PC-9 (cell line): ENCODE data around the gene BAIAP3. TPM values are rescaled to one million over a fixed set of nuclear protein-coding genes. Genes with fewer than 3 reads are reported as not detected.

Experiments used
- BruUV-seq: library from RNA; stranded (reverse); fragments of 400-500 nt; replicated peaks from 2 replicates; lab custom pipeline; 2021; lab: Mats Ljungman, UMichigan
- CTCF ChIA-PET: fragments of 300-600 bp; sonication (Branson Sonifier 250); formaldehyde crosslinking; loops from one replicate; lab custom pipeline; 2022; ENCODE audit warnings: antibody characterized with exemption; lab: Charles Lee
- POLR2A ChIA-PET: fragments of 300-600 bp; sonication (Branson Sonifier 250); formaldehyde crosslinking; loops from one replicate; lab custom pipeline; 2022; ENCODE audit warnings: antibody characterized with exemption; ENCODE audit not compliant: unreplicated experiment; lab: Charles Lee
- DNase-seq, 2 experiments: peaks; one replicate each; pipeline versions ENCODE4 v3.0.0 to v3.0.0-alpha.2; 2015 to 2022; ENCODE audit warnings: mixed read lengths in 1 of 2
- H2AFZ ChIP-seq: fragments of 200-600 bp; sonication (generic); 2 replicates; pipeline ENCODE4 v1.8.1; 2017; ENCODE audit warnings: antibody characterized with exemption
- H3F3A ChIP-seq: fragments of 200-600 bp; sonication (generic); 2 replicates; pipeline ENCODE4 v1.8.1; 2017; ENCODE audit warnings: antibody characterized with exemption, mild to moderate bottlenecking, low read depth; ENCODE audit not compliant: insufficient read depth
- H3K27ac ChIP-seq: fragments of 200-600 bp; sonication (generic); 2 replicates; pipeline ENCODE4 v1.6.1; 2016; ENCODE audit warnings: mixed run types
- H3K27me3 ChIP-seq: fragments of 200-600 bp; sonication (generic); 2 replicates; pipeline ENCODE4 v1.6.1; 2016; ENCODE audit warnings: low read depth, mixed run types; ENCODE audit not compliant: insufficient read depth
- H3K36me3 ChIP-seq: fragments of 200-600 bp; sonication (generic); 2 replicates; pipeline ENCODE4 v1.6.1; 2016; ENCODE audit warnings: low read depth, mixed run types
- H3K4me1 ChIP-seq: fragments of 200-600 bp; sonication (generic); replicated peaks from 2 replicates; pipeline ENCODE4 v1.6.1; 2016; ENCODE audit warnings: mixed run types; ENCODE audit not compliant: insufficient read depth
- H3K4me2 ChIP-seq: fragments of 200-600 bp; sonication (generic); 2 replicates; pipeline ENCODE4 v1.6.1; 2017; ENCODE audit warnings: mixed run types
- H3K4me3 ChIP-seq: fragments of 200-600 bp; sonication (generic); 2 replicates; pipeline ENCODE4 v1.6.1; 2016; ENCODE audit warnings: mixed run types
- H3K79me2 ChIP-seq: fragments of 200-600 bp; sonication (generic); 2 replicates; pipeline ENCODE4 v1.6.1; 2017; ENCODE audit warnings: low read depth, mixed run types
- H3K9me2 ChIP-seq: fragments of 200-600 bp; sonication (generic); 2 replicates; pipeline ENCODE4 v1.8.1; 2017; ENCODE audit warnings: mild to moderate bottlenecking; ENCODE audit not compliant: insufficient read depth
- H3K9me3 ChIP-seq: fragments of 200-600 bp; sonication (generic); 2 replicates; pipeline ENCODE4 v1.8.1; 2016; ENCODE audit warnings: low read depth; ENCODE audit not compliant: insufficient read depth
- H4K20me1 ChIP-seq: fragments of 200-600 bp; sonication (generic); 2 replicates; pipeline ENCODE4 v1.8.1; 2017; ENCODE audit not compliant: insufficient read depth
- CTCF ChIP-seq: fragments of 200-600 bp; sonication (generic); conservative IDR thresholded peaks from 2 replicates; pipeline ENCODE4 v1.6.1; 2017; ENCODE audit warnings: mixed run types, antibody characterized with exemption, mild to moderate bottlenecking, moderate library complexity
- EZH2 ChIP-seq: fragments of 200-600 bp; sonication (generic); IDR thresholded peaks from 2 replicates; pipeline ENCODE4 v1.8.0; 2017; ENCODE audit warnings: antibody characterized with exemption, low read depth
- intact Hi-C: fragments of 100-400 bp; cut with micrococcal nuclease; formaldehyde crosslinking; loops from one replicate; pipeline ENCODE4 v1.10.0; 2022; ENCODE audit not compliant: unreplicated experiment
- total RNA-seq: library from RNA; stranded (reverse); gene quantifications from 2 replicates; pipeline ENCODE4 v1.2.3, GENCODE V29; 2021

The BAIAP3 gene
- total RNA-seq, 1 experiment from 2014 or later = 35.0 TPM

GRCh38 chr16:1351215-1351581, 17.8 kb downstream of the BAIAP3 start:
- peak overlapping the region; percentile 96 for H3K4me3 ChIP-seq
- TF ChIP-seq EZH2 = no peak
- TF ChIP-seq CTCF = no peak
- H3K9me2 ChIP-seq = no peaks in the 10 kb centered on the region
- BruUV-seq = no TSS peak
- peak overlapping the region; percentile 71; the same call in 1 of the 2 replicates for H2AFZ ChIP-seq
- H3K4me1 ChIP-seq = peaks cover 17% of the 10 kb centered on the region
- ChIA-PET POLR2A (no interaction called here), CTCF (no interaction called here)
- H3K36me3 ChIP-seq = no peaks in the 10 kb centered on the region
- no peak for DNase-seq
- intact Hi-C loops = no loop called here
- peak overlapping the region; percentile 95 for H3K4me2 ChIP-seq
- no peaks in the 10 kb centered on the region for H3K27me3 ChIP-seq
- peaks cover 8% of the 10 kb centered on the region; the same call in 1 of the 2 replicates for H3F3A ChIP-seq
- H3K27ac ChIP-seq = no peak overlapping the region
- peaks cover 9% of the 10 kb centered on the region; the same call in 1 of the 2 replicates for H4K20me1 ChIP-seq
- H3K9me3 ChIP-seq = no peaks in the 10 kb centered on the region
- H3K79me2 ChIP-seq = peaks cover 56% of the 10 kb centered on the region

DNA sequence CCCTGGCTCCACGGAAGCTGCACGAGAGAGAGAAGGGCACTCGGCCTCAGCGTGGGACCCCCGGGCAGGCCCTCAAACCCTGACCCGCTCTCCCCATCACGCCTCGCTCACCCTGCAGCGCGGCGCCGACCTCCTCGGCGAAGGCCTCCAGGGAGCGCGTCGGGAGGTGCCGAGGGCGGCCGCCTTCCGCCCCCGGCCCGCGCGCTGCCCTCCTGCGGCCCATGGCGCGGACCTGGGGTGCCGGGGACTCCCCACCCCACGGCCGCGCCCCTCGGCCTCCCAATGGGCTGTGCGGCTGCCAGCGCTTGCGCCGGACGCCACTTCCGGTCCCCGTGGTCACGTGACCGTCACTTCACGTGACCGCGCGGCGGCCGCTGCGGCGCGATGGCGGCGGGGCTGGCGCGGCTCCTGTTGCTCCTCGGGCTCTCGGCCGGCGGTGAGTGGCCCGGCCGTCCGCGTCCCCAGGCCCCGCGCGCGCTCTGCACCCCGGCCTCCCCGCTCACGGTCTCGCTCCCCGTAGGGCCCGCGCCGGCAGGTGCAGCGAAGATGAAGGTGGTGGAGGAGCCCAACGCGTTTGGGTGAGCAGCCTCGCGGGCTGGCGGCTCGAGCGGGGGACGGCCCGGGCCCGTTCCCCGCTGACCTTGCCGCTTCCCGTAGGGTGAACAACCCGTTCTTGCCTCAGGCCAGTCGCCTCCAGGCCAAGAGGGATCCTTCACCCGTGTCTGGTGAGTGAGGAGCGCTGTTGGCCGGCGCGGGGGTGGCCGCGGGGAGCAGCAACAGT, 18.3 kb downstream of the BAIAP3 start, which contains the start of the genes GNPTG and TSR3:
Gene GNPTG, plus strand, starts transcription at position 350 of the 781 bp plus-strand sequence. Its CDS starts 35 bp downstream, at position 385.
Gene TSR3, minus strand, starts transcription at position 297 of the 781 bp plus-strand sequence. Its CDS starts 74 bp downstream, at position 223.
- H3K4me2 ChIP-seq = peak within 1 kb of the TSS; percentile 95
- H3K4me1 ChIP-seq = peaks cover 17% of the 10 kb centered on the region
- H3K4me3 ChIP-seq = peak within 1 kb of the TSS; percentile 96
- peaks cover 8% of the 10 kb centered on the region; the same call in 1 of the 2 replicates for H3F3A ChIP-seq
- H4K20me1 ChIP-seq = peaks cover 14% of the 10 kb centered on the region; the same call in 1 of the 2 replicates
- TF ChIP-seq CTCF = no peak
- TF ChIP-seq EZH2 = no peak
- no TSS peak for BruUV-seq
- H3K27ac ChIP-seq = no peak within 1 kb of the TSS
- intact Hi-C loops = no loop called here
- no peaks in the 10 kb centered on the region for H3K36me3 ChIP-seq
- ChIA-PET POLR2A (no interaction called here), CTCF (no interaction called here)
- H3K79me2 ChIP-seq = peaks cover 57% of the 10 kb centered on the region
- no peaks in the 10 kb centered on the region for H3K27me3 ChIP-seq
- peak; percentile 66 to 91 for DNase-seq
- H3K9me2 ChIP-seq = no peaks in the 10 kb centered on the region
- no peaks in the 10 kb centered on the region for H3K9me3 ChIP-seq
- peak within 1 kb of the TSS; percentile 93 for H2AFZ ChIP-seq

GRCh38 chr16:1354815-1355540, 21.5 kb downstream of the BAIAP3 start:
- BruUV-seq = no TSS peak
- H2AFZ ChIP-seq = no peak overlapping the region
- H3F3A ChIP-seq = peaks cover 37% of the 10 kb centered on the region; the same call in 1 of the 2 replicates
- peaks cover 73% of the 10 kb centered on the region for H3K79me2 ChIP-seq
- no peak overlapping the region for H3K4me2 ChIP-seq
- H3K27me3 ChIP-seq = no peaks in the 10 kb centered on the region
- ChIA-PET POLR2A (no interaction called here), CTCF (no interaction called here)
- no peak overlapping the region for H3K4me3 ChIP-seq
- H3K4me1 ChIP-seq = peaks cover 28% of the 10 kb centered on the region
- peaks cover 34% of the 10 kb centered on the region for H4K20me1 ChIP-seq
- peaks cover 5% of the 10 kb centered on the region; the same call in 1 of the 2 replicates for H3K36me3 ChIP-seq
- H3K27ac ChIP-seq = no peak overlapping the region
- no peak for TF ChIP-seq CTCF
- H3K9me2 ChIP-seq = no peaks in the 10 kb centered on the region
- DNase-seq = no peak
- intact Hi-C loops = no loop called here
- H3K9me3 ChIP-seq = no peaks in the 10 kb centered on the region
